ENCODE results near the gene KANTR.

The KANTR gene

GRCh38 chrX:53093748-53094581, at the start of gene KANTR:
TSS of gene KANTR (plus strand) at chrX:53094142. CDS start at chrX:53124273, 30,131 bp downstream.
- in situ Hi-C loops (cut with MboI; ENCODE audit: low sequenced_read_pairs), result no loop called here

- in situ Hi-C loops (cut with MboI; ENCODE audit: low sequenced_read_pairs), result no loop called here
These were observed 48.9 kb upstream of the KANTR start for GRCh38 chrX:53044995-53045394.

- in situ Hi-C loops (cut with MboI; ENCODE audit: low sequenced_read_pairs), result no loop called here
These were observed 46.7 kb upstream of the KANTR start for GRCh38 chrX:53047228-53047627.

- in situ Hi-C loops (cut with MboI; ENCODE audit: low sequenced_read_pairs), result no loop called here
These were observed 45.5 kb upstream of the KANTR start, which contains the start of gene GPR173 for GRCh38 chrX:53048169-53049126. TSS of gene GPR173 (plus strand) at chrX:53048789. CDS start at chrX:53076622, 27,833 bp downstream.

GRCh38 chrX:53049127-53049517, 44.8 kb upstream of the KANTR start:
- in situ Hi-C loops (cut with MboI; ENCODE audit: low sequenced_read_pairs), result no loop called here

- in situ Hi-C loops (cut with MboI; ENCODE audit: low sequenced_read_pairs), result no loop called here
These were observed 43.1 kb upstream of the KANTR start for GRCh38 chrX:53050841-53051240.

GRCh38 chrX:53055244-53055849, 38.6 kb upstream of the KANTR start:
- in situ Hi-C loops (cut with MboI; ENCODE audit: low sequenced_read_pairs), result no loop called here

- in situ Hi-C loops (cut with MboI; ENCODE audit: low sequenced_read_pairs), result no loop called here
These were observed 37.6 kb upstream of the KANTR start for GRCh38 chrX:53056292-53056691.

GRCh38 chrX:53065104-53065503, 28.8 kb upstream of the KANTR start:
- in situ Hi-C loops (cut with MboI; ENCODE audit: low sequenced_read_pairs), result no loop called here

- in situ Hi-C loops (cut with MboI; ENCODE audit: low sequenced_read_pairs), result no loop called here
These were observed 22.9 kb upstream of the KANTR start for GRCh38 chrX:53071064-53071463.

- in situ Hi-C loops (cut with MboI; ENCODE audit: low sequenced_read_pairs), result no loop called here
These were observed 22.1 kb upstream of the KANTR start for GRCh38 chrX:53071604-53072417.

GRCh38 chrX:53072418-53073114, 21.4 kb upstream of the KANTR start:
- in situ Hi-C loops (cut with MboI; ENCODE audit: low sequenced_read_pairs), result no loop called here

GRCh38 chrX:53073115-53073586, 20.8 kb upstream of the KANTR start:
- in situ Hi-C loops (cut with MboI; ENCODE audit: low sequenced_read_pairs), result no loop called here

GRCh38 chrX:53075011-53075410, 18.9 kb upstream of the KANTR start:
- in situ Hi-C loops (cut with MboI; ENCODE audit: low sequenced_read_pairs), result no loop called here

- in situ Hi-C loops (cut with MboI; ENCODE audit: low sequenced_read_pairs), result no loop called here
These were observed 17.3 kb upstream of the KANTR start for GRCh38 chrX:53076671-53077070.

- in situ Hi-C loops (cut with MboI; ENCODE audit: low sequenced_read_pairs), result no loop called here
These were observed 16.4 kb upstream of the KANTR start for GRCh38 chrX:53077207-53078197.

GRCh38 chrX:53078943-53079342, 15.0 kb upstream of the KANTR start:
- in situ Hi-C loops (cut with MboI; ENCODE audit: low sequenced_read_pairs), result no loop called here
